DOHH2 (cell line): ENCODE data around the gene VPS54.
A peak's percentile ranks its signal among the peaks of the same experiment; 100 is the strongest.

ENCODE experiments used
- H3F3A ChIP-seq: fragments of 200-600 bp; sonication (generic), shearing (Covaris generic); 2 replicates; pipeline ENCODE4 v1.6.0; 2016; ENCODE audit warnings: antibody characterized with exemption, mild to moderate bottlenecking; ENCODE audit not compliant: control insufficient read depth, insufficient read depth
- H3K27ac ChIP-seq: fragments of 200-600 bp; sonication (generic); 2 replicates; pipeline ENCODE4 v1.5.1; 2014; ENCODE audit warnings: low read depth, mild to moderate bottlenecking, low read length, moderate library complexity
- H3K27me3 ChIP-seq: fragments of 200-600 bp; sonication (generic); 2 replicates; pipeline ENCODE4 v1.6.1; 2014; ENCODE audit warnings: mild to moderate bottlenecking, low read length, mixed read lengths; ENCODE audit not compliant: control insufficient read depth
- H3K36me3 ChIP-seq: fragments of 200-600 bp; sonication (generic); 2 replicates; pipeline ENCODE4 v1.6.1; 2014; ENCODE audit warnings: mild to moderate bottlenecking, low read length, moderate library complexity, mixed read lengths; ENCODE audit not compliant: control insufficient read depth
- H3K4me1 ChIP-seq: fragments of 200-600 bp; sonication (generic); 2 replicates; pipeline ENCODE4 v1.6.1; 2014; ENCODE audit warnings: mild to moderate bottlenecking, low read length, mixed read lengths; ENCODE audit not compliant: control insufficient read depth
- H3K4me2 ChIP-seq: fragments of 200-600 bp; sonication (generic); 2 replicates; pipeline ENCODE4 v1.6.0; 2014; ENCODE audit warnings: mild to moderate bottlenecking, low read length, moderate library complexity
- H3K4me3 ChIP-seq: fragments of 200-600 bp; sonication (generic); 2 replicates; pipeline ENCODE4 v1.5.1; 2014; ENCODE audit warnings: mild to moderate bottlenecking, low read length, mixed read lengths
- H3K79me2 ChIP-seq: fragments of 200-600 bp; sonication (generic); 2 replicates; pipeline ENCODE4 v1.6.1; 2014; ENCODE audit warnings: mild to moderate bottlenecking, low read length, mixed read lengths; ENCODE audit not compliant: control insufficient read depth
- H3K9me2 ChIP-seq: fragments of 200-600 bp; sonication (generic); replicated peaks from 2 replicates; pipeline ENCODE4 v1.6.1; 2014; ENCODE audit warnings: mild to moderate bottlenecking, low read length, mixed read lengths; ENCODE audit not compliant: control insufficient read depth
- H3K9me3 ChIP-seq: fragments of 200-600 bp; sonication (generic); 2 replicates; pipeline ENCODE4 v1.6.1; 2014; ENCODE audit warnings: antibody characterized with exemption, low read length, mixed read lengths; ENCODE audit not compliant: control insufficient read depth, insufficient read depth
- H4K20me1 ChIP-seq: fragments of 200-600 bp; sonication (generic); 2 replicates; pipeline ENCODE4 v1.6.0; 2014; ENCODE audit warnings: low read depth, mild to moderate bottlenecking, antibody characterized with exemption, low read length, moderate library complexity; ENCODE audit not compliant: control insufficient read depth, insufficient read depth
- EZH2phosphoT487 ChIP-seq: fragments of 200-600 bp; sonication (generic); IDR thresholded peaks from 2 replicates; pipeline ENCODE4 v1.6.1; 2017; ENCODE audit warnings: borderline replicate concordance, mild to moderate bottlenecking, antibody characterized with exemption, low read length, moderate library complexity, mixed read lengths
- TF ChIP-seq, protein P1 (sequence below): fragments of 200-600 bp; sonication (generic); IDR thresholded peaks from one replicate; pipeline ENCODE4 v1.5.1; 2014; ENCODE audit warnings: antibody characterized with exemption, mild to moderate bottlenecking, low read depth, low read length; ENCODE audit not compliant: poor library complexity, severe bottlenecking

VPS54 gene

DNA sequence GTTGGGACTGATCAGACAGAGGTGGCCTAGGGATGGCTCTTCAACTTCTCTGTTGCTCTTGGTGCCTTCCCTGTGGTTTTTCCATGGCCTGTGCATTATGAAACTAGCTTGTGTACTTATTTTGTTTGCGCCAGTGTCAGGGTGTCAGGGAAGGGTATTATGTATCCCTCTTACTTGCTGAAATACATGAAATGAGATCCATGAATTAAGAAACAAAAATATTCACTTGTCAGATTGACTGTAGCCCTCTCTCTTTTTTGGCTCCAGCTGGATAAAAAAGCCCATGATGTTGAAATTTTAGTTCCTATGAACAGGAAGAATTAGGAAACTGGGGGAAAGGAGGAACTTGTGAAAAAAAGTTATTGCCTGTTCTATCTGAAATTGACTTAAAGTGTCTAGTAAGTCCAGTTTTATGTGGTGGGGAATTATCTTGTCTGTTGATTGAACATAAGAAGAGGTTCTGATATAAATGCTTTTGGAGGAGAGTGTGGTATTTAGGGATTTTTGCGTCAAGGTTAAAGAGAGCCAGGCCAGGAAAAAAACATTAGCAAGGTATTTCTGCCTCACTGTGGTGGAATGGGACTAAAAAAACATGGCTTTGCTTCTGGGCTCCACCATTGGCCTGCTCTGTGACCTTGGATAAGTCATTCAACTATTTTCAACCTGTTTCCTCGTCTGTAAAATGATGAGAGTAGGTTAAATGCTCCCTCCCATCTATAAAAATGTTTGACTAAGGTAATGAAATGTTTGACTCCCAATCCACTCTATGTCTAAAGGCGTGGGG lies 165.5 kb downstream of the VPS54 start:
- TF ChIP-seq, protein P1, sequence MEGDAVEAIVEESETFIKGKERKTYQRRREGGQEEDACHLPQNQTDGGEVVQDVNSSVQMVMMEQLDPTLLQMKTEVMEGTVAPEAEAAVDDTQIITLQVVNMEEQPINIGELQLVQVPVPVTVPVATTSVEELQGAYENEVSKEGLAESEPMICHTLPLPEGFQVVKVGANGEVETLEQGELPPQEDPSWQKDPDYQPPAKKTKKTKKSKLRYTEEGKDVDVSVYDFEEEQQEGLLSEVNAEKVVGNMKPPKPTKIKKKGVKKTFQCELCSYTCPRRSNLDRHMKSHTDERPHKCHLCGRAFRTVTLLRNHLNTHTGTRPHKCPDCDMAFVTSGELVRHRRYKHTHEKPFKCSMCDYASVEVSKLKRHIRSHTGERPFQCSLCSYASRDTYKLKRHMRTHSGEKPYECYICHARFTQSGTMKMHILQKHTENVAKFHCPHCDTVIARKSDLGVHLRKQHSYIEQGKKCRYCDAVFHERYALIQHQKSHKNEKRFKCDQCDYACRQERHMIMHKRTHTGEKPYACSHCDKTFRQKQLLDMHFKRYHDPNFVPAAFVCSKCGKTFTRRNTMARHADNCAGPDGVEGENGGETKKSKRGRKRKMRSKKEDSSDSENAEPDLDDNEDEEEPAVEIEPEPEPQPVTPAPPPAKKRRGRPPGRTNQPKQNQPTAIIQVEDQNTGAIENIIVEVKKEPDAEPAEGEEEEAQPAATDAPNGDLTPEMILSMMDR: no peak
- TF ChIP-seq EZH2phosphoT487: no peak
- Histone ChIP-seq H3K79me2 (peaks cover 90% of the 10 kb centered on the region), H4K20me1 (peaks cover 16% of the 10 kb centered on the region; the same call in 1 of the 2 replicates), H3K4me1 (peaks cover 37% of the 10 kb centered on the region), H3K9me2 (no peaks in the 10 kb centered on the region; the same call in 1 of the 2 replicates), H3K4me2 (peak overlapping the region; percentile 19; the same call in 1 of the 2 replicates), H3F3A (peaks cover 6% of the 10 kb centered on the region; the same call in 1 of the 2 replicates), H3K9me3 (no peaks in the 10 kb centered on the region), H3K4me3 (no peak overlapping the region), H3K27ac (no peak overlapping the region), H3K36me3 (peaks cover 70% of the 10 kb centered on the region), H3K27me3 (no peaks in the 10 kb centered on the region)

DNA sequence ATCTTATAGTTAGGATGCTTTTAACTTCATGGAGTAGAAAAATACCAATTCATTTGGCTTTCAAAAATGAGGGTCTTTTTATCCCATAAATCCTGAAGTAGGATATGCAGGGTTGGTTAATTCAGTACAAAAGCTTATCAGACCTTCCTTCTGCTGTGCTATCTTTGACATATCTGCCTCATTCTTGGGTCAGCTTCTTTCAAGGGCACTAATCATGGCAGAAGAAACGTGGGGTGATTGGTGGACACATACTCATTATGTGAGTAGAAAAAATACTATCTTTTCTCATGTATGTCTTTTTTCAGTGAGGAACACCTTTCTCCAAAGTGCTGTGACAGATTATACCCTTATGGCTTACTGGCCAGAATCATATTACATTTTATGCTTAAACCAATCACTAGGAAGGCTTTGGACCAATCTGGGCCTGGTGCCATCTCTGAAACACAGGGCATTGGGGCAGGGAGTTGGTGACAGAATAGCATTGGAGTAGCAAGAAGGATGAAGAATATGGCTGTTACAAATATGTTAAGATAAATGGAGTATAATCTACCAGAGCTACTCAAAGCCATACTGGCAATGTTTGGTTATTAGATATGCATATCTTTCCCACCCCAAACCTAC lies 167.4 kb downstream of the VPS54 start:
- no peak overlapping the region for H3K4me2 ChIP-seq
- H3K4me3 ChIP-seq: no peak overlapping the region
- no peak overlapping the region for H3K27ac ChIP-seq
- peaks cover 17% of the 10 kb centered on the region; the same call in 1 of the 2 replicates for H4K20me1 ChIP-seq
- no peaks in the 10 kb centered on the region; the same call in 1 of the 2 replicates for H3K9me2 ChIP-seq
- no peaks in the 10 kb centered on the region for H3K27me3 ChIP-seq
- peaks cover 64% of the 10 kb centered on the region for H3K36me3 ChIP-seq
- H3F3A ChIP-seq: no peaks in the 10 kb centered on the region
- TF ChIP-seq, protein P1: no peak
- no peak for TF ChIP-seq EZH2phosphoT487
- H3K79me2 ChIP-seq: peaks cover 99% of the 10 kb centered on the region
- H3K9me3 ChIP-seq: no peaks in the 10 kb centered on the region
- H3K4me1 ChIP-seq: peaks cover 37% of the 10 kb centered on the region

DNA sequence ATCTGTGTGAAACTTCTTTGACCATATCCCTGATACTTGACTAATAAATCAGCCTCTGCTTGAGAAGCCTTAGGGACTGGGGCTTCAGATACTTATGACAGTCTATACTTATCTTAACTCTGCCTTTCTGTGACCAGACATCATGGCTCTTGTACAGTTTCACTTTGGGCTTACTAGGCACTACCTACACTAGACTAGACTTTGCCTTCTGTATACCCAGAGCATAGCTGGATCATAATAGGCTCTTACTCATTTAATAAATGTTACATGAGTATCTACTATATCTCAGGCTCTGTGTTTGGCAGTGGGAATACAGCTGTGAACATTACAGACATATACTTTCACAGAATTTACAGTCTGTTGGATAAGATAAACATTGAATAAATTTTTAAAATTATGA lies 168.6 kb downstream of the VPS54 start:
- Histone ChIP-seq H4K20me1 (peaks cover 17% of the 10 kb centered on the region; the same call in 1 of the 2 replicates), H3K4me3 (no peak overlapping the region), H3K36me3 (peaks cover 63% of the 10 kb centered on the region), H3F3A (no peaks in the 10 kb centered on the region), H3K9me3 (no peaks in the 10 kb centered on the region), H3K4me1 (peaks cover 44% of the 10 kb centered on the region), H3K27ac (no peak overlapping the region), H3K79me2 (peaks cover 100% of the 10 kb centered on the region), H3K4me2 (no peak overlapping the region), H3K27me3 (no peaks in the 10 kb centered on the region), H3K9me2 (no peaks in the 10 kb centered on the region; the same call in 1 of the 2 replicates)
- TF ChIP-seq, protein P1: no peak
